HG02678 (cell line): ENCODE measurements around the gene NR2F1.
"Not testable (repeated sequence)": the region's sequence is repeated elsewhere in the genome, so short reads cannot be mapped to it uniquely, and the experiment has no call there.

ENCODE experiments used
- ATAC-seq: cut with Tn5 transposase; IDR thresholded peaks from one replicate; pipeline ENCODE4 v1.9.1; 2021; ENCODE audit warnings: mild to moderate bottlenecking, moderate library complexity; ENCODE audit not compliant: unreplicated experiment

Gene NR2F1

DNA sequence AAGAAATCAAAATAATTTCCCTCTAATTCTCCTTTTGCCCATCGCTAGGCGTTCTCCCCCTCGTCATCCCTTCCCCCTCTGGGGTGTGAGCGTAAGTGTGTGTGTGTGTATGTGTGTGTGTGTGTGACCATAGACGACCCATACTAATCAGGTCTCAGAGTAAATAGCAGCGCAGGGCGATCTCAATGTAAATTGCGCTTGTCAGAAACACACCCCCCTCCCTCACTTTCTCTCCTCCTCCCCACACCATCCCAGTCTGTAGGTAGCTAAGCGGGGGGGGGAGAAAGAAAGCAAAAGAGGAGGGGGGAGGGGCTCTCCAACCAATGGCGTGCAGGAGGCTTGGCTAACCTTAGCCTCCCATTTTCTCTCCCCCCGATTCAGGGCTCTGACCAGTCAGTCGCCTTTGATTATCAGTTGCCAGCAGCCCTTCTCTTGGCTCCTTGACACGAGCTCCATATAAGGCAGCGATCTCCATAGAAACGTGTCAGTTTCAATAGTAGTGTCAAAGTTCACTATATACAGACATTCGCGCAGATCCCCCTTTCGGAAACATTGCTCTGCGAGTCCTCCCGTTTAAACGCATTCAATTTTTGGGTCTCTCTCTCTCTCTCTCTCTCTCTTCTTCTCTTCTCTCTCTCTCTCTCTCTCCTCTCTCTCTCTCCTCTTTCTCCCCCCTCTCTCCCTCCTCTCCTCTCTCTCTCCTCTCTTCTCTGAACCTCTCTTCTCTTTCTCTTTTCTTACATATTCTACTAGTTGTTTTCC, at the start of gene NR2F1:
Gene NR2F1 (plus strand): TSS at position 546 of the 762 bp plus-strand sequence. CDS start 1,802 bp downstream, outside the sequence.
- no peak for ATAC-seq

DNA sequence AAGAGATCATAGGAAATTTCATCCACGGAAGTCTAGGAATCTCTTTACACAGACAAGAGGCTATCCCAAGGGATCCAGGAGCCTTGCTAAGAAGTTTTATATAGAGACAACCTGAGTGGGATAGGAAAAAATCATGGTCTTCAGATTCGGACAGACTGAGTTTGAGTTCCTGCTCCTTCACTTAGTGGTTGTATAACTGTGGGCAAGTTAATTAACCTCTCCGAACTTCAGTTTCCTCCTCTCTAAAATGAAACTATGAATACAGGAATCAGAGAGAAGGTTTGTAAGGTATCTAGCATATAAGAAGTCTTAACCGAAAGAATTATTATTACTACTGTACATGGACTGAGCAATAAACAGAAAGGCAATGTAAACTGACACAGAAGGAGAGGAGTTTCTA, 37.1 kb upstream of the NR2F1 start:
- ATAC-seq: no peak

DNA sequence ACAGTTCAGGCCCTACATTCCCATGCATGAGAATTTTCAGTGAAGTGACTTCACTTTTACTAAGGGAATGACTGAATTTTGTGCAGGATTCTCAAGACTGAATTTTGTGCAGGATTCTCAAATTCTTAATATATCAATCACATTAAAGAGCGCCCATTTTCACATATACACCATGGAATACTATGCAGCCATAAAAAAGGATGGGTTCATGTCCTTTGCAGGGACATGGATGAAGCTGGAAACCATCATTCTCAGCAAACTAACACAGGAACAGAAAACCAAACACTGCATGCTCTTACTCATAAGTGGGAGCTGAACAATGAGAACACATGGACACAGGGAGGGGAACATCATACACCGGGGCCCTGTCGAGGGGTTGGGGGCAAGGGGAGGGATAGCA, 33.4 kb upstream of the NR2F1 start:
- not testable (repeated sequence) for ATAC-seq

DNA sequence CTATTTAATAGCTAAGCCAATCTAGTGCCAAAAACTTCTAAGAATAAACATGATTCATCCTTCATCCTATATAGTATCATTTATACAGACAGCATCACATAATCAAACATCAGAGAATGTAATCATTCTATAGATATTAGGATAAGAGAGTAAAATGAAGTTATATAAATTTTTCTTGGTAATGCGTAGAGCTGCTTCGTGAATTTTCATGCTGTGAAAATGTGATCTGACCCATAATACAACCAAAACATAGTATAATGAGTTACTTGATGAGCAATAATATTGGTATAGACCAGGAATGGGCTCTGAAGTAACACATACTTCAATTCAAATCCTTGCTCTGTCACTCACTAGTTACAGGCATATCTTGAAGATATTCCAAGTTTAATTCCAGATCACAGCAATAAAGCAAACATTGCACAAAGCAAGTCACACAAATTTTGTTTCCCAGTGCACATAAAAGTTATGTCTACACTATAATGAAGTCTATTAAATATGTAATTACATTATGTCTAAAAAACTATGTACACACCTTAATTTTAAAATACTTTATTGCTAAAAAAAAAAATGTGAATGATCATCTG, 25.9 kb upstream of the NR2F1 start:
- ATAC-seq: no peak

DNA sequence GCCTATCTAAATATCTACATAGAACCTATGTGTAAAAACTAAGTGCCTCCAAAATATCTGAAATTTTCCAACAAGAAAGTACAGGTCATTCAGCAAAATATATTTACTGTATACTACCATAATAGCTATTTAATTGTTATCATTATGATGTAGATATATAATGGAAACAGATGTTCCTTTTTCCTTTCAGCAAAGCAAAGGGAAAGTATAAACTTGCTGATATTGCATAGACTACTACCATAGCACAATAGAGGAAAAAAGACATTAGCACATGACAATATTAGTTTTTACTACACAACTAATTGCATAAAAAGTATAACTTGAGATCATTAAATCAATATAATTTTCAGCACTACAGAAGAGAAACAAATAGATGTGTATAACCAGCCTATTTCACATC, 16.9 kb upstream of the NR2F1 start:
- no peak for ATAC-seq

DNA sequence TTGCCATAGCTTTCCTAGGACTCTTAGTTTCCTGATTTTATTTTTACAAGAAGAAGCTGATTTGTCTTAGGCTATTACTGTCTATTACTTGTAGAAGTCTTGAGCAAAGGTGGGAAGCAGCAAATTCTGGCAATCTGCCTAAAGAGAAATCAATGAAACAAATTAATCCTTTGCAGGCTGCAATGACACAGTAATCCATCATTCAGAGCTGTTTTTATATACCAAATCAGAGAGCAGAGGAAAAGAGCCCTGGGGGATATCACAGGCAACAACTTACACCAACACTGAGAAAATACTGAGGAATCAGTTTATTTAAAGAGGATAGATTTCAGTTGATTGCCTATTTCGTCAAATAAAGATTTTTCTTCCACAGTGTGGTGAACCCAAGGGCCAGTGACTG, 15.6 kb upstream of the NR2F1 start:
- ATAC-seq: no peak

DNA sequence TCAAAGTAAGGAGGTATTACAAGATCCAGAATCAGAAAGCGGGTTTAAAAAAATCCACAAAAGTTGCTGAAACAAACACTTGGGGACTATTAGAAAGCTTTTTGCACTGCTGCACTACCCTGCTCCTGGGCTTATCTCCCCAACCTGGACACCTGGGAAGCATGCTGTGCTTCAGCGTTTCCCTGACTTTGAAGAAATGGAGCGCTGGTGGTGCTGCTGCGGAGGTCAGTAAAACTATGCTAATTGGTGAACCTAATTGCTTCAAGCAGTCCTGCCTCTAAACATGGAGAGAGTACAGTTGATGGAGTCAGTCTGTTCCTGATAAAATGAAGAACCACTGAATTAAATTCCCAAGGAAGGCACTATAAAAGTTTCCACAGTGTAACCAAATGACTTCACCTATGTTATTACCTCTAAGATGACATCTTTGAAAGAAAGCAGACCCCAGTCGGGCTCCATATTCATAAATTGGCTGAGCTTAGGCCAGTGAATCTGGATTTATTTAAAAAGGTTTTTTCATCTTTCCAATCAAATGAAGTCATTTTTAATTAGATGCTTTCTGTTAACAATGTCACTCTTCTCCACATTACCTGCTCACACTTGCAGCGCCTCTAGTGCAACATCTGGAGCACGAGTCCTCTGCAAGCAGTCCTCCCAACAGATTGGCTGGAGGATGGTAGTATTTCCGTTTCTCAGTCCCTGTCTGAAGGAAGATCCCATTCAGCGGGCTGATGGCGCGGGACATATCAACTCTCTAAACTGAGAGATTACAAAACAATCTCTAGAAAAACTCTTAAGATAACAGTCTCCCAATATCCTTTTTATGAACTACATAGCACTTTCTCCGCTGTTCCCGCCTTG, 13.5 kb upstream of the NR2F1 start:
- ATAC-seq: no peak

DNA sequence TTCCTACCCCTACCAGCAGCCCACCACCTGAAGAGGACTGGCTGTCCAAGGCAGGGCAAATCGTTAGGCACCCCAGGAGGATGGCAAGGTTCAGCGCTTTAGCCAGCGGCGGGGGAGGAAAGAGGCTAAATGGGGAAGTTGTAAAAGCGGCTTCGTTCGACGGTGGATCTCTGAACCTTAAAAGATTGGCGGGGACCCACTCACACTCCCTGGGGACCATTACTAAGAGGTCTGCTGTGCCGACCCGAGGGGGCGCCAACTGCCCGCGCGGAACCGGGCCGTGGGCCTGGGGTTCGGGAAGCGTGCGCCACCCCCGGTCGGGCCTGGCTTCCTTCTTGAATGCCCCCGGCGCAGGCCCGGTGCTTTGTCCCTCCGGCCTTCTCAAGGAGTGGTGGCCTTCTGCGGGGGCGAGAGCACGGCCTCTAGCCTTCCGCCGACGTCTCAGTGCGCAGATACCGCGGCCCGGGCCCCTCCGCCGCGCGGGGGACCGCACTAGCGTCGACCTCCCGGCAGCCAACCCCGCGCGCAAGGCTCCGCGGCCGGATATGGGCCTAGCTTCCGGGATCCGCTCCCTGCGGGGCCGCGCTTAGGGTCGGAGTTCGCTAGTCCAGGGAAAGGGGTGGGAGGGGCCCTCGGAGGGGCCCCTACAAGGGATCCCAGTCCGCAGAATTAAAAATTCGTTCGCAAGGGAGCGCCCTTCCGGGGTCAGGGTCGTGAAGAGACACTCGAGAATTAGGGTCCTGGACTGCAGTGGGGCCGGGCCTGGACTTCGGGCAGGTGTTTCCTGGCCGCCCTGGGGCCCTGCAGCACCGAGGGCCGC, 12.5 kb upstream of the NR2F1 start:
- ATAC-seq: no peak

DNA sequence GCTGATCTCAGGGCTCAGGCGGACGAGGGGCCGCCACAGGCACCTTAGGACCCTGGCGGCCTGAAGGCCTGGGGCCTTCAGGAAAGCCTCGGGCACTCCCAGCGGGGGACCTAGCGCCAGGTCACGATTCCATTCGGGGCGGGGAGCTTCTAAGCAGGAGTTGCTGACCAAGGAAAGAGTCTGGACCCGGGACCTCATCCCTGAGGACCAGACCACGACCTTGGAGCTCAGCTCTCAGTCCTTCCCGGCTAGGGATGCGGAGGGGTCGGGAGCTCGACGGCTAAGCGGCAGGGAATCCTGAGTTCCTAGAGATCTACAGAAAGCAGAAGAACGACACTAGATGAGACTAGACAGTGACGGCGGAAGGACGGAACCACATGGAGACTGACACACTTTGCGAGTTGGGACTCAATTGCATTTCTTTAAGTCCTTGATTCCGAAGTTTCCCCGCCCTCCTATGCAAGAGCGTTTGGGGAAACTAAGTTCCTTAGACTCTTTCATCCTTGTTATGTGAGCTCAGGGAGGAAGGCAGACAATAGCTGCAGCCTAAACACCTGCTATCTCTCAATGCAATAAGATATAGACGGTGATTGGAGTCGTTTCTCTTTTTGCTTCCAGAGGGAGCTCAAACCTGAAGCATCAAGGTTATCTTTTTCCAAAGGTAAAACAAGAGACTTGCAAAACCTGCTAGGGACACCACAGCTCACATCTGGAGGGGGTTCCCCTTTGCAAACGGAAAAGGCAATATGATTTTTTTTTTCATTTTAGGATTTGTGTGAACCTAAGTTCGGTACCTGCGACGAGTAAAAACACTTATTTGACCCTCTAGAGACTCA, 11.7 kb upstream of the NR2F1 start:
- no peak for ATAC-seq

DNA sequence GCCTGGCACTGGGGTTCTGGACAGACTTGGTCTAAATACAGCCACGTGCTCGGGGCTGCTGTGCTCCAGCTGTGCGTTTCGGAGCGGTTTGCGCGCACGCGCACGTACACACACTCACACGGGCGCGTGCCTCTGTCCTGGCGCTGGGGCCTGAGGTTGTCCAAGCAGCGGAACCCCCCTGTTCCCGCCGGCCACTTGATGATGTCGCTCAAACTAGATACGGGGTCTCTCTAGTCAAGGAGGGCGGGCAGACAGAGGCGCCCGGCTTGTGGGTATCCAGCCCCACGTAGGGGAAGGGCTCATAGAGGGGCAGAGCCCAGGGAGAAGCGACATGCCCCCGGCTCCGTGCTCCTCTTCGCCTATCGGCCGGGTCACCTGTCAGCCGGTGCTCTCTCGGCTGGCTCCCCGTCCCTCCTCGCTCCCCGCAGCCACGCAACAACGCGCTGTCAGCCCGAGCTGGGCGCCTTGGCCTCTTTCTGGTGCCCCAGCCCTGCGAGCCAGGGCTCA, 10.9 kb upstream of the NR2F1 start:
- no peak for ATAC-seq

DNA sequence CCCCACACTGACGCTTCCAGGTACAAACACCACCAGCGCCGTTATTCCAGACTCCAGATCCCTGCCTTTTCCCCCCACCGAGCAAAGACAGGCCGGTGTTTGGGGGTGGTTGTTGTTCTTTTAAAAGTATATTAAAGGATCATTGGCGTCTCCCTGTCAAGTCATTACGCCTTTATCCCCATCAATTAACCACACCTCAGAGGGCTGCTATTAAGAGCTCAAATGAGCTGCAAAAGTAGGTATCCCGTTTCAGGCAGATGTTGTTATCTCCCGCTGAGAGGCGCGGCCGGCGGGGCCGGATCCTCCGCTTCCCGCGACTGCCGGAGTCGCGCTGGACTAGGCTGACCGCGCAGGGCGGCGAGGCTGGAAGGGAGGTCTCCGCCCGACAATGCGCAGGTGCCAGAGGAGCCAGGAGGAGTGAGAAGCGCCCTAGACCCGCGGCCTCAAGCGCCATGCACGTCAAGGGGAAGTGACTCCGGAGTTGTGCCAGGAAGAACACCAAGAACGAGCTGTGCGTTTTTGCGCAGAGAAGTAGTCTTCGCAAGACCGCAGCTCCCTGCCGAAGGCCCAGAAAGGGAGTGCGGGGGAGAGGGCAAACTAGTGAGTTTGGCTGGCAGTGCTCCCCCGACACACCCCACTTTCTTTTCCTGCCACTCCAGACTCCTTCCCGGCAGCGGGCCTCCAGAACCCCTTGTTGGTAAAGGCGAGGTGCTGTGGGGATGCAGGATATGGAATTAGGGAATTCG, 10.2 kb upstream of the NR2F1 start:
- ATAC-seq: no peak

DNA sequence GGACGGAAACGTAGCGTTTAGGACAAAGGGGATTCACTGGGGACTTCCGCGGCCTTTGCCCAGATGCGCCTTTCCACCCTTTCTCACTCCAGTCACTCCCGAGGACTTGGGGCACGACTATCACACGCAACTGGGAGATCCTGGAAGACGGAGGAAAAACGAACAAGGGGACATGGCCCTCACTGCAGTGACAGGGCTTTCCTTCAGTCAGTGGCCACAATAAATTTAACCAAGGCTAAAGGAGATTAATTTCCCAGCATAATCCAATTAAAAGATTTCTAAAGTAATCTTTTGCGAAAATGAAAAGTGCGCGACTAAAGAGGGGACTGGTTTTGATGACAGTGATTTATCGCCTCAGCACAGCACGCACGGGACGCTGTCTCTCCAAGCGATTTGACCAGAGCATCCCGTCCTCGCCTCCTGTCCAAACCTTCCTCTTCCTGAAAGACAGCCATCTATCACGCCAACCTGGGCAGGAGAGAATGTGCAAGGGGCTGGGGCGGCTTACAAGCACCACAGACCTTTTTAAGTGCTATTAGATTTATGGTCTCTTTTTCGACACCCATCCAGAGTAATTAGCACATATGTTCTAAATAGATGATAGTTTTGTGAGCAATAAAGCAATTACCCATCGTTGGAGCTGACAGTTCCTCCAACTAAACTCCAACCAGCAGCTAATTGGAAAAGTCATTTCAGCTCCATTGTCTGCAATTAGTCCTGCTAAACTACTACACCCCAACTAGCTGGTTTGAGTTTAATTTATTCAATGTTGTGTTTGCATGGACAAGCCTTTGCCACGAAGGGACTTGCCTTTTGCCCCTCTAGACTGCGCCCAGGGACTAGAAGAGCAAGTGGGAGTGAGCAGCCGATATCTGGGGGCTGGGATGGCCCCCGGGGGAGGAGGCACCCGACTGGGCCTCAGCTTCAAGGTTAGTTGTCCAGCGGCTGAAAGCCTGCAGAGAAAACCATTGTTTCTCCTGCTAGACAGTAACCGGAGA, 9.4 kb upstream of the NR2F1 start:
- no peak for ATAC-seq

DNA sequence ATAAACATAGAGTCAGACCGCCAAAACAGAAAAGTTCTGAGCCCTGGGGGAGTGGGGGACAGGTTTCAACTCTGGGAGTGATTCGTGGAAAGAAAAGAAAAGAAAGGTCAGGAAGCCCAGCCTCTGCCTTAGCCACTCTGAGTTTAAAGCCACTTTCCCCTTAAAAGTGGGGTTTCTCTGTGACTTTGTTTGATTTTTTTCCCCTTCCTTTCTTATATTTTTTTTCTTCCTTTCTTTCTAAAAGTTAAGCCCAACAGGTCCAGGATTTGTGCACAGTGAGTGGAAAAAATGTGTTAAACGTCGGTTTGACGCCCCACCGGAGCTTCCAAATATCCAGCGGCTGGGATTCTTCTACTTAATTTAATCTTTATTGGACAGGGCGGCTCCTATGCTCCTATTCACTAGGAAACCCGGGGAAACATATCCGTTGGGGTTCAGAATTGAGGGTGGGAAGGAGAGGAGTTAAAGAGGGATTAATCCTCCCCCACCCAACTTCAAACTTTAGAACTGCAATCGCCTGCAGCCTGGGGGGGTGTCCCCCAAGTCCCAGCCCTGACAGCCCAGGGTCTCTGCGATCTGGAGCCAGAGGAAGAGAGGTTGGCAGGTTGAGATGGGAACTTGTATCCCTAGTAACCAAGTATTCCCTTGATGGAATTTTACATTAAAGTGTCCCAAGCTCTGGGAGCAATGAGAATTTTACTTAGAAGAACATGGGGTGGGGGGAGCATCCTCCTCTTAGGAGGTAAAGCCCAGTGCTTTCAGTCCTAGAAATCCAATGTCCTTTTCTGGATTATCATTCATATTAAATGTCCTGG, 8.3 kb upstream of the NR2F1 start:
- no peak for ATAC-seq

DNA sequence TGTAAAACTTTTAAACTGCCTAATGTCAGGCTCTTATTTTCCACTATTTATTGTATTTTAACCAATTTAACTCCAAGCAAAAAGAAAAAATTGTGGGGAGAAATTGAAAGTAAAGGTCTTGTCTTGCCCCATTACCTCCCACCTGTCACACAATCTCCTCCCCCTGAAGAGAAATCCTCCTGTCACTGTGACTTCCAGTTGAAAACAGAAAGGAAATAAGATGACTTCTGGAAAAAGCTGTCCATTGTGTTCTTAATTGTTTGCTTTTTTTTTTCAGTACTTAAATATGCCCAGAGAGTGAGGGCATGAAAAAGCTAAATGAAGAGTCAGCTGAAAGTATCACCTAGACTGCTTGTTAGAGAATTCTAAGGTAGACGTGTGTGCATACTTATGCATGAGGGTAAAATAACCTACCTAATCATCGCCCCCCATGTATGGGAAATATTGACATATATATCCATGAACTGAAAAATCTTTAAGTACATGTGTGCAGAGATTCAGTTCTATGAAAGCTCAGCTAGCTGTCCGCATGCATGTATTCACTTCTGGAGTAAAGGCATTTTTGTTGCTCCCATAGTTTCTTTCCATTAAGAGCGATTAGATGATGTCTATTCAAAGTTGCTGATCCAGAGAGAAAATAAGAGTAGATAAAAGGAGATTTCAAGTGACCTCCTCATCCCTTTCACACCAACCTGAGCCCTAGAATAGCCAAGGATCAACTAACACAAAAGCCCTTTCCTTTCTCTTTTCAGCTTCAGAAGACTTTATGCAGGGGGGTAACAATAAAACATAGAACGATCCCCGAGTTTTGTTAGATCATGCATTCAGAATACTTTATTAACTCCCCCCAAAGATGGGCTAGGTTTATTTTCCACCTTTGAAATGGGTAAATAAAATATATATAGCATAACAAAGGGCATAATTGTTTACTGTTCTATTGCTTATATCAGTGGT, 7.3 kb upstream of the NR2F1 start:
- no peak for ATAC-seq

DNA sequence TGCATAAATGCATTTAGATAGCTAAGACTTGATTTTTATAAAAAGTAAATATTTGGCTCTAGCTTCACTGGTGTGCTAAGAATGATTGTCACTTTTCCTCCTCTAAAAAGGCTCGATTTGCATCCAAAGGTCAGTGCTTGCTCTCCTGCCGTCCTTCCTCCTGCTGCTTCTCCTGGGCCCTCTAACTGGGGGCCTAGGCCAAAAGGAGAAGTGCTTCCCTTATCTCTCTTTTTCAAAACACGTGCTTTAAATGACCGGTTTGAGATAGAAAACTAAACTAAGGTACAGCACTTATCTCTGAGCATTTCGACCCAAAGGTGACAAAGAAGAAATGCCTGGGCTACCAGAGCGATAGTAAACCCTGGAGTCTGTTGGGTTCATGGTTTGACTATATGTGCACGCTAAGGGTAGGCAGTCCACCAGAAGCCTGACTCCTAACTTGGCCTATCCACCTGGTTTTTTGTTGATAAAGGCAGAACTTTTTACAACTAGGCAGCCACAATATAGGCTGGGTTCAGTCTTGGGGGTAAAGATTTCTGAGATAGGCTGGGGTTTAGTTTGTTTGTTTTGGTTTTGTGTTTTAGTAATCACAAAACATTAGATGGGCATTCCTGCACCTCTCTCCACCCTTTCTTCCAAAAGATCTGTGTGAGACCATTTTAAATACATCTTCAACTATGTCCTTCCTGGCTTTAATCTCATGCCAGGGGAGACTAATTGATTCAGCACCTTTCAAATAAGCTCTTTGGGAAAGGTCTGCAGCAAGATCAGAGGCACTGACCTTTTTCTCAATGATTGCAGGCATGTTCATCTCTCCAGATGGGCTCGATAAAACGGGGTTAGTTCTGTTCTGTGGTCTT, 5.8 kb upstream of the NR2F1 start:
- no peak for ATAC-seq
